ENCODE results near the gene NUDT22.
A peak's percentile ranks its signal among the peaks of the same experiment; 100 is the strongest.

The NUDT22 gene

GRCh38 chr11:64225608-64226506 is at the start of gene NUDT22, which contains the start of gene TRPT1:
NUDT22 (plus strand) TSS chr11:64226274; CDS start chr11:64226653, 379 bp downstream.
TRPT1 (minus strand) TSS chr11:64226186; CDS start chr11:64225860, 326 bp downstream.
- peak; percentile 94 for DNase-seq

GRCh38 chr11:64176751-64177150 is 49.3 kb upstream of the NUDT22 start:
- no peak for DNase-seq

GRCh38 chr11:64178203-64178602 is 47.9 kb upstream of the NUDT22 start:
- DNase-seq: no peak

GRCh38 chr11:64178951-64179639 is 47.0 kb upstream of the NUDT22 start:
- no peak for DNase-seq

- DNase-seq: no peak
These were observed 45.2 kb upstream of the NUDT22 start for GRCh38 chr11:64180891-64181290.

GRCh38 chr11:64181506-64182411 is 44.3 kb upstream of the NUDT22 start:
- peak; percentile 90 for DNase-seq

- DNase-seq: no peak
These were observed 42.2 kb upstream of the NUDT22 start for GRCh38 chr11:64183890-64184289.

- DNase-seq: no peak
These were observed 40.8 kb upstream of the NUDT22 start for GRCh38 chr11:64185175-64185692.

GRCh38 chr11:64185693-64186491 is 40.2 kb upstream of the NUDT22 start, which contains the start of gene STIP1:
STIP1 (plus strand) TSS chr11:64186171; CDS start chr11:64186262, 91 bp downstream.
- peak; percentile 100 for DNase-seq

- DNase-seq: peak; percentile 43
These were observed 39.4 kb upstream of the NUDT22 start for GRCh38 chr11:64186492-64187165.

- no peak for DNase-seq
These were observed 33.6 kb upstream of the NUDT22 start for GRCh38 chr11:64192434-64192833.

GRCh38 chr11:64196626-64197025 is 29.4 kb upstream of the NUDT22 start:
- DNase-seq: no peak

GRCh38 chr11:64198511-64198910 is 27.6 kb upstream of the NUDT22 start:
- no peak for DNase-seq

- no peak for DNase-seq
These were observed 24.5 kb upstream of the NUDT22 start for GRCh38 chr11:64201543-64201942.

GRCh38 chr11:64202992-64203391 is 23.1 kb upstream of the NUDT22 start:
- DNase-seq: no peak

- no peak for DNase-seq
These were observed 22.5 kb upstream of the NUDT22 start for GRCh38 chr11:64203421-64204079.

GRCh38 chr11:64204080-64204440 is 22.0 kb upstream of the NUDT22 start:
- DNase-seq: no peak

GRCh38 chr11:64204464-64204989 is 21.5 kb upstream of the NUDT22 start:
- DNase-seq: peak; percentile 99

- peak; percentile 94 for DNase-seq
These were observed 19.4 kb upstream of the NUDT22 start, which contains the start of gene FERMT3 for GRCh38 chr11:64206457-64207255. FERMT3 (plus strand) TSS chr11:64206721; CDS start chr11:64207365, 644 bp downstream.
